OCI-LY3 (cell line): ENCODE results near the gene KRTAP12-1.

Experiments
- EZH2phosphoT487 ChIP-seq: fragments of 200-600 bp; shearing (Covaris generic); IDR thresholded peaks from 2 replicates; pipeline ENCODE4 v1.6.1; 2018; ENCODE audit warnings: antibody characterized with exemption, mixed run types, low read depth
- TF ChIP-seq, protein P1 (sequence below): fragments of 200-600, 300-600 bp; sonication (generic); IDR thresholded peaks from 2 replicates; pipeline ENCODE4 v1.5.1; 2014; ENCODE audit warnings: antibody characterized with exemption, low read length, low read depth

DNA sequence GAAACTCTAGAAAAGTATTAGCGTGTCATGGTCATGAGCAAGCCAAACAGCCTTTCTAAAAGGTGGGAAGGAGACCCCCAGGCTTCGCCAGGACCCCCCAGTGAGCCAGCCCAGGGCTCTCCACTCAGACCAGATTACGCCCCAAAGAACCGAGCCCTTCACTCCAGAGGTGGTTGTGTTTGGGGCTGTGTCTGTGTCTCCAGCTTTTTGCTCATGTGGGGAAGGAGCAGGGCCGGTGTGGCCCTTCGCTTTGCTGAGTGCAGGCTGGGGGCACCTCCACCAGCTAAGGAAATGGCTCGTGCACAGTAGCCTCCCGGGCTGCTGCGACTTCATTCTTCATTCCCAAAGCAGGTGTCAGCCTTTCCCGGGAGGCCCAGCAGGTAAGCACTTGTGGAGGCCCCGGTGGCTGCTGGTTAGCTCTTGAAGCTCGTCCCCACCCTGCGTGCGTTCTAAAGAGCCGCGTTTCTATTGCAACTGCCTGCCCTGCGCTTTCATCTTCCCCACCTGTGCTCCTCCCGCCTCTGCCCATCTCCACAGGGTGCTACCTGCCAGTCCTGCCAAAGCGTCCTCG lies 28.9 kb upstream of the KRTAP12-1 start:
- TF ChIP-seq, protein P1, sequence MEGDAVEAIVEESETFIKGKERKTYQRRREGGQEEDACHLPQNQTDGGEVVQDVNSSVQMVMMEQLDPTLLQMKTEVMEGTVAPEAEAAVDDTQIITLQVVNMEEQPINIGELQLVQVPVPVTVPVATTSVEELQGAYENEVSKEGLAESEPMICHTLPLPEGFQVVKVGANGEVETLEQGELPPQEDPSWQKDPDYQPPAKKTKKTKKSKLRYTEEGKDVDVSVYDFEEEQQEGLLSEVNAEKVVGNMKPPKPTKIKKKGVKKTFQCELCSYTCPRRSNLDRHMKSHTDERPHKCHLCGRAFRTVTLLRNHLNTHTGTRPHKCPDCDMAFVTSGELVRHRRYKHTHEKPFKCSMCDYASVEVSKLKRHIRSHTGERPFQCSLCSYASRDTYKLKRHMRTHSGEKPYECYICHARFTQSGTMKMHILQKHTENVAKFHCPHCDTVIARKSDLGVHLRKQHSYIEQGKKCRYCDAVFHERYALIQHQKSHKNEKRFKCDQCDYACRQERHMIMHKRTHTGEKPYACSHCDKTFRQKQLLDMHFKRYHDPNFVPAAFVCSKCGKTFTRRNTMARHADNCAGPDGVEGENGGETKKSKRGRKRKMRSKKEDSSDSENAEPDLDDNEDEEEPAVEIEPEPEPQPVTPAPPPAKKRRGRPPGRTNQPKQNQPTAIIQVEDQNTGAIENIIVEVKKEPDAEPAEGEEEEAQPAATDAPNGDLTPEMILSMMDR = no peak
- no peak for TF ChIP-seq EZH2phosphoT487
